Neural progenitor cell (in vitro differentiated cells): ENCODE measurements around the gene TIAM2.

Source experiments
- EZH2 ChIP-seq: fragments of 200-600 bp; sonication (generic); IDR thresholded peaks from 2 replicates; pipeline ENCODE4 v1.6.1; 2017; ENCODE audit warnings: antibody characterized with exemption, mild to moderate bottlenecking, moderate library complexity
- TF ChIP-seq, protein P1 (sequence below): fragments of 200-600 bp; sonication (generic); IDR thresholded peaks from 2 replicates; pipeline ENCODE4 v1.5.1; 2017; ENCODE audit warnings: antibody characterized with exemption, mild to moderate bottlenecking

GRCh38 chr6:155254139-155254538, 259.0 kb downstream of the TIAM2 start:
- TF ChIP-seq, protein P1, sequence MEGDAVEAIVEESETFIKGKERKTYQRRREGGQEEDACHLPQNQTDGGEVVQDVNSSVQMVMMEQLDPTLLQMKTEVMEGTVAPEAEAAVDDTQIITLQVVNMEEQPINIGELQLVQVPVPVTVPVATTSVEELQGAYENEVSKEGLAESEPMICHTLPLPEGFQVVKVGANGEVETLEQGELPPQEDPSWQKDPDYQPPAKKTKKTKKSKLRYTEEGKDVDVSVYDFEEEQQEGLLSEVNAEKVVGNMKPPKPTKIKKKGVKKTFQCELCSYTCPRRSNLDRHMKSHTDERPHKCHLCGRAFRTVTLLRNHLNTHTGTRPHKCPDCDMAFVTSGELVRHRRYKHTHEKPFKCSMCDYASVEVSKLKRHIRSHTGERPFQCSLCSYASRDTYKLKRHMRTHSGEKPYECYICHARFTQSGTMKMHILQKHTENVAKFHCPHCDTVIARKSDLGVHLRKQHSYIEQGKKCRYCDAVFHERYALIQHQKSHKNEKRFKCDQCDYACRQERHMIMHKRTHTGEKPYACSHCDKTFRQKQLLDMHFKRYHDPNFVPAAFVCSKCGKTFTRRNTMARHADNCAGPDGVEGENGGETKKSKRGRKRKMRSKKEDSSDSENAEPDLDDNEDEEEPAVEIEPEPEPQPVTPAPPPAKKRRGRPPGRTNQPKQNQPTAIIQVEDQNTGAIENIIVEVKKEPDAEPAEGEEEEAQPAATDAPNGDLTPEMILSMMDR, result no peak
- TF ChIP-seq EZH2, result no peak
